ENCODE measurements around the gene PITPNB. TPM values are rescaled to one million over a fixed set of nuclear protein-coding genes. Genes with fewer than 3 reads are reported as not detected.

PITPNB gene
- total RNA-seq, 2 donors from 2014 or later = 59.6 to 68.2 TPM

DNA sequence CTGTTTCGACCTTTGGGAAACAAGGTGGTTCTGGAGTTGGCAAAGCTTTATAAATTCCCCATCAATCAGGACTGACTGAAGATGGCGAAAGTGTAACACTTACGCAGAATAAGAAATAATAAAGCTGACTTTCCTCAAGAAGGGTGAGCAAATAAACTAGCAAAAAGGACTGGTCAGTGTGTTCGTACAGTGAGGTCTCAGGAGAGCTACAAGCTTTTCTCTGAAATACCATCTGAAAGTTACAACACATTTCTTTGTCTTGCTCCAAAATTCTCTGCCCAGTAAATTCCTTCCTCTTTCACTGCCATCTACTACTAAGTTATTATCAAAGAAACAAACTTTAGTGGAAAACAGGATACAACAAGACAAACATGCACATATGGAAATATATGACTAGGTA lies 13.4 kb downstream of the PITPNB start:
- 69 to 91% methylated on average over 2 to 4 of the region's 4 CpGs for WGBS, 2 experiments (ENCODE audit: insufficient coverage in 1 of 2, insufficient read length in 1 of 2)
- Histone ChIP-seq H3K36me3 (ENCODE audit: control insufficient read depth, insufficient read depth, low read length) (peaks cover 85% of the 10 kb centered on the region), H3K4me3 (ENCODE audit: low read length) (no peak overlapping the region), H3K4me1 (ENCODE audit: control insufficient read depth, insufficient read depth, low read length) (no peaks in the 10 kb centered on the region), H3K27me3 (ENCODE audit: control insufficient read depth, insufficient read depth, low read length, poor library complexity, severe bottlenecking) (no peaks in the 10 kb centered on the region), H3K9me3 (ENCODE audit: control insufficient read depth, low read length) (no peaks in the 10 kb centered on the region), H3K27ac (ENCODE audit: low read depth, low read length) (no peak overlapping the region), H3K9ac (ENCODE audit: extremely low read depth, low read length, poor library complexity, severe bottlenecking) (no peak overlapping the region)
- peaks cover 7% of the 10 kb centered on the region for H3K4me1 Mint-ChIP-seq
- no peak overlapping the region for H3K27ac Mint-ChIP-seq
- no peak for TF ChIP-seq CTCF (conservative IDR thresholded peaks at IDR 0.05)
- no peaks in the 10 kb centered on the region for H3K27me3 Mint-ChIP-seq (ENCODE audit: insufficient read depth)
- DNase-seq = no peak
- no peak overlapping the region for H3K4me3 Mint-ChIP-seq
- H3K9me3 Mint-ChIP-seq = no peaks in the 10 kb centered on the region
- H3K36me3 Mint-ChIP-seq (ENCODE audit: low read depth) = peaks cover 83% of the 10 kb centered on the region

GRCh38 chr22:27903805-27904473 lies 15.1 kb downstream of the PITPNB start:
- no peaks in the 10 kb centered on the region for H3K9me3 ChIP-seq (ENCODE audit: control insufficient read depth, low read length)
- WGBS, 2 experiments (ENCODE audit: insufficient coverage in 1 of 2, insufficient read length in 1 of 2) = 100% methylated on average over 2 to 3 of the region's 3 CpGs
- H3K27me3 ChIP-seq (ENCODE audit: control insufficient read depth, insufficient read depth, low read length, poor library complexity, severe bottlenecking) = no peaks in the 10 kb centered on the region
- H3K27ac ChIP-seq (ENCODE audit: low read depth, low read length) = no peak overlapping the region
- Mint-ChIP-seq H3K27ac (no peak overlapping the region), H3K9me3 (no peaks in the 10 kb centered on the region), H3K27me3 (ENCODE audit: insufficient read depth) (no peaks in the 10 kb centered on the region), H3K4me1 (peaks cover 7% of the 10 kb centered on the region), H3K36me3 (ENCODE audit: low read depth) (peaks cover 79% of the 10 kb centered on the region), H3K4me3 (no peak overlapping the region)
- H3K9ac ChIP-seq (ENCODE audit: extremely low read depth, low read length, poor library complexity, severe bottlenecking) = no peak overlapping the region
- no peak overlapping the region for H3K4me3 ChIP-seq (ENCODE audit: low read length)
- H3K4me1 ChIP-seq (ENCODE audit: control insufficient read depth, insufficient read depth, low read length) = no peaks in the 10 kb centered on the region
- DNase-seq = no peak
- no peak for TF ChIP-seq CTCF (conservative IDR thresholded peaks at IDR 0.05)
- H3K36me3 ChIP-seq (ENCODE audit: control insufficient read depth, insufficient read depth, low read length) = peaks cover 81% of the 10 kb centered on the region

- H3K36me3 ChIP-seq (ENCODE audit: control insufficient read depth, insufficient read depth, low read length) = peaks cover 81% of the 10 kb centered on the region
- Mint-ChIP-seq H3K4me3 (no peak overlapping the region), H3K9me3 (no peaks in the 10 kb centered on the region), H3K27me3 (ENCODE audit: insufficient read depth) (no peaks in the 10 kb centered on the region), H3K4me1 (peaks cover 18% of the 10 kb centered on the region), H3K27ac (no peak overlapping the region), H3K36me3 (ENCODE audit: low read depth) (peaks cover 72% of the 10 kb centered on the region)
- TF ChIP-seq CTCF (conservative IDR thresholded peaks at IDR 0.05) = no peak
- H3K9me3 ChIP-seq (ENCODE audit: control insufficient read depth, low read length) = no peaks in the 10 kb centered on the region
- no peaks in the 10 kb centered on the region for H3K4me1 ChIP-seq (ENCODE audit: control insufficient read depth, insufficient read depth, low read length)
- 93% methylated on average over 1 of the region's 1 CpG; no CpG with 5 or more reads in 1 of the 2 experiments for WGBS, 2 experiments (ENCODE audit: insufficient coverage in 1 of 2, insufficient read length in 1 of 2)
- H3K9ac ChIP-seq (ENCODE audit: extremely low read depth, low read length, poor library complexity, severe bottlenecking) = no peak overlapping the region
- no peak for DNase-seq
- H3K27me3 ChIP-seq (ENCODE audit: control insufficient read depth, insufficient read depth, low read length, poor library complexity, severe bottlenecking) = no peaks in the 10 kb centered on the region
- no peak overlapping the region for H3K4me3 ChIP-seq (ENCODE audit: low read length)
- H3K27ac ChIP-seq (ENCODE audit: low read depth, low read length) = no peak overlapping the region
These were observed 18.9 kb downstream of the PITPNB start for GRCh38 chr22:27900153-27900552.
